Panc1 (cell line): ENCODE data around the gene VSTM1. TPM values are rescaled to one million over a fixed set of nuclear protein-coding genes. Genes with fewer than 3 reads are reported as not detected.
A peak's percentile ranks its signal among the peaks of the same experiment; 100 is the strongest.

Source experiments
- ATAC-seq: fragments of 200-7000 bp; cut with Tn5 transposase; 2 replicates; pipeline ENCODE4 v1.9.1; 2020; ENCODE audit warnings: mild to moderate bottlenecking, moderate library complexity
- BruUV-seq: library from RNA; stranded (reverse); fragments of 400-500 nt; replicated peaks from 2 replicates; lab custom pipeline; 2021; lab: Mats Ljungman, UMichigan
- CTCF ChIA-PET: fragments of 300-600 bp; sonication (Branson Sonifier 250); formaldehyde crosslinking; loops from one replicate; lab custom pipeline; 2022; ENCODE audit warnings: antibody characterized with exemption; lab: Charles Lee
- POLR2A ChIA-PET: fragments of 300-600 bp; sonication (Branson Sonifier 250); formaldehyde crosslinking; loops from one replicate; lab custom pipeline; 2022; ENCODE audit warnings: antibody characterized with exemption; lab: Charles Lee
- DNase-seq: peaks from one replicate; pipeline ENCODE4 v3.0.0-alpha.2; 2010; ENCODE audit warnings: low read depth, low spot score
- H3K27ac ChIP-seq: 2 replicates; pipeline ENCODE4 v1.5.1; 2011; ENCODE audit warnings: mild to moderate bottlenecking, low read length, inconsistent platforms
- H3K27me3 ChIP-seq: fragments of 200-500 bp; sonication (Bioruptor generic); 2 replicates; pipeline ENCODE4 v1.6.0; 2014; ENCODE audit warnings: low read length, inconsistent platforms; ENCODE audit not compliant: control insufficient read depth, insufficient read depth
- H3K36me3 ChIP-seq: fragments of 200-500 bp; sonication (Bioruptor generic); 2 replicates; pipeline ENCODE4 v1.5.1; 2014; ENCODE audit warnings: inconsistent platforms, mild to moderate bottlenecking, low read length, moderate library complexity; ENCODE audit not compliant: control insufficient read depth, insufficient read depth
- H3K4me1 ChIP-seq: 2 replicates; pipeline ENCODE4 v1.5.1; 2011; ENCODE audit warnings: inconsistent platforms, mild to moderate bottlenecking, low read length, moderate library complexity; ENCODE audit not compliant: control insufficient read depth, insufficient read depth
- H3K4me3 ChIP-seq, 2 experiments: 2 replicates each; pipeline ENCODE4 v1.5.1; 2011 to 2012; ENCODE audit warnings: low read depth in 2 of 2, low read length in 2 of 2, mild to moderate bottlenecking in 2 of 2, inconsistent platforms in 1 of 2, moderate library complexity in 1 of 2
- H3K9me3 ChIP-seq: fragments of 200-500 bp; sonication (Bioruptor generic); 2 replicates; pipeline ENCODE4 v1.5.1; 2014; ENCODE audit warnings: low read depth, mild to moderate bottlenecking, inconsistent platforms, low read length, moderate library complexity; ENCODE audit not compliant: control insufficient read depth, insufficient read depth
- CTCF ChIP-seq: fragments of 450-650 bp; IDR thresholded peaks from 2 replicates; pipeline ENCODE4 v1.5.1; 2017; ENCODE audit warnings: mild to moderate bottlenecking
- POLR2AphosphoS5 ChIP-seq: IDR thresholded peaks from 2 replicates; pipeline ENCODE4 v1.6.1; 2012; ENCODE audit warnings: mild to moderate bottlenecking, low read depth, low read length, moderate library complexity
- REST ChIP-seq, 2 experiments: IDR thresholded peaks; 2 replicates each; pipeline ENCODE4 v1.6.1; 2011 to 2012; ENCODE audit warnings: low read depth in 2 of 2, control low read depth in 1 of 2, low read length in 1 of 2, mild to moderate bottlenecking in 1 of 2, moderate library complexity in 1 of 2; ENCODE audit not compliant: insufficient read depth in 1 of 2
- SIN3A ChIP-seq: IDR thresholded peaks from 2 replicates; pipeline ENCODE4 v1.6.1; 2012; ENCODE audit warnings: low read depth, mild to moderate bottlenecking, low read length, moderate library complexity, borderline replicate concordance; ENCODE audit not compliant: insufficient read depth
- TCF7L2 ChIP-seq: IDR thresholded peaks from 2 replicates; pipeline ENCODE4 v1.6.1; 2011; ENCODE audit warnings: mild to moderate bottlenecking, low read depth, low read length, inconsistent platforms
- in situ Hi-C: cut with HindIII; loops from 2 replicates; pipeline ENCODE4 v1.10.0; 2016; ENCODE audit warnings: low sequenced_read_pairs, low pct_unique_long_range_greater_than_20kb
- intact Hi-C: fragments of 100-400 bp; cut with micrococcal nuclease; formaldehyde crosslinking; loops from one replicate; pipeline ENCODE4 v1.10.0; 2022; ENCODE audit not compliant: unreplicated experiment
- total RNA-seq: library from RNA; stranded (reverse); gene quantifications from one replicate; pipeline ENCODE4 v1.2.1, GENCODE V29; 2021; ENCODE audit not compliant: unreplicated experiment

Gene VSTM1
- total RNA-seq, 1 experiment from 2014 or later, result 1.5 TPM

GRCh38 chr19:53992211-53992610 lies 71.5 kb downstream of the VSTM1 start:
- no peak for TF ChIP-seq CTCF
- TF ChIP-seq TCF7L2, result no peak
- no peak for TF ChIP-seq SIN3A
- TF ChIP-seq REST (IDR thresholded peaks at IDR 0.05; ENCODE audit: insufficient read depth in 1 of 2, low read depth in 2 of 2, low read length in 1 of 2), result no peak
- no peak for TF ChIP-seq POLR2AphosphoS5
- CTCF ChIA-PET, result no interaction called here
- intact Hi-C loops, result no loop called here
- in situ Hi-C loops, result no loop called here
- no TSS peak for BruUV-seq
- peaks cover 59% of the 10 kb centered on the region for H3K4me1 ChIP-seq
- no peak for DNase-seq
- ATAC-seq, result no peak
- peak overlapping the region in 1 of 2 experiments; percentile 47; a peak in 2 of 4 replicates for H3K4me3 ChIP-seq
- H3K9me3 ChIP-seq, result no peaks in the 10 kb centered on the region
- H3K27ac ChIP-seq, result peak overlapping the region; percentile 94
- no peaks in the 10 kb centered on the region for H3K36me3 ChIP-seq
- H3K27me3 ChIP-seq, result no peaks in the 10 kb centered on the region
- POLR2A ChIA-PET, result no interaction called here

DNA sequence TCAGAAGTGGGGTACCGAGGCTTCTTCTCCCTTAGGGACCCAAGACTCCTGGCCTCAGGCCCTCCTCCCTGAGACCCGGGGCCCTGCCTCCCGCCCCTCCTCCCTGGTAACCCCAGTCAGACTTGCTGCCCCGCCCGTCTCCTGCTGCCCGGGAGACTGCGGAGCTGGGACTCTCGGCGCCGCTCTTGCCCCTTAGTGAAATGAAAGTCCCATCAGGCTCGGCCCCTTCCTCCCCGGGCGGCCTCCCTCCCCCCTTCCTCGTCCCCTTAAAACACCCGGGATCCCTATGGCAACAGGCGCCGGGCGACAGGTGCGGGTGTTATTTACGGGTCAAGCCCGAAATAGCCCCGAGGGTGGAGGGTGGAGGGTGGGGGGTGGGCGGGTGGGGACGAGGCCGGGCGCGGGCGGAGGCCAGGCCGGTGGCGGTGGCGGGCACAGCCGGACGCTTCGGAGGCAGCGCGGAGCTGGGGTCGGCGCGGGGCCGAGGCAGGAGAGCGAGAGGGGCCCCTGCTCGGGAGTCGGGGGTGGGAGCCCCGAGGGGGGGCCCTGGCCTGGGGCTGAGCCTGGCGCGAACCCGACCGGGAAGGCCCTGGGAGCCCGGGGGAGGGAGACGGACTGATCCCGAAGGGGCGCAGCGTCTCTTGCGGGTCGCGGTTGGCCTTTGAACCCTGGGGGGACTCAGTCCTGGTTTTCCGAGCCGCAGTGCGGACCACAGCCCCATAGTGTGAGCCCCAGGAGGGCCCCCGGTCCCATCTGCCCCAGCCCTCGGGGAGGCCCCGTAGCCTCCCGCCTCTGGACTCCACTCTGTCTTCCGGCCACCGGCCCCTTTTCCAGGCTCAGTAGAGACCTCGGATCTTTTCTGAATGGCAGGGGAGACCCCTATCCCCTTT lies 72.2 kb downstream of the VSTM1 start, which contains the start of gene CACNG6:
Gene CACNG6 (plus strand): TSS at position 414 of the 890 bp plus-strand sequence. CDS start 1,241 bp downstream, outside the sequence.
- in situ Hi-C loops, result no loop called here
- POLR2A ChIA-PET, result interaction anchor here (0.6 to 0.8 kb wide), 4 partner anchors 31 to 112 kb away, joined by 3 to 8 read pairs (median 4); no protein-coding TSS in a partner anchor
- Histone ChIP-seq H3K9me3 (no peaks in the 10 kb centered on the region), H3K36me3 (no peaks in the 10 kb centered on the region), H3K4me1 (peaks cover 61% of the 10 kb centered on the region), H3K27ac (peak within 1 kb of the TSS; percentile 94), H3K27me3 (no peaks in the 10 kb centered on the region), H3K4me3 (peak within 1 kb of the TSS; percentile 18 to 47)
- DNase-seq, result no peak
- TF ChIP-seq REST (IDR thresholded peaks at IDR 0.05; ENCODE audit: insufficient read depth in 1 of 2, low read depth in 2 of 2, low read length in 1 of 2) (no peak), POLR2AphosphoS5 (peak; percentile 20; the same call in 1 of the 2 replicates)
- intact Hi-C loops, result no loop called here
- CTCF ChIA-PET, result no interaction called here
- BruUV-seq, result no TSS peak
- peak; percentile 36 for ATAC-seq

Other genes with a start within 250 kb of the VSTM1 start
- 0.05 TPM for gene NLRP12, start 239.6 kb downstream of the VSTM1 start, total RNA-seq
- gene MYADM, start 196.0 kb downstream of the VSTM1 start, total RNA-seq, result 469 TPM
- 2.5 TPM for gene PRKCG, start 181.7 kb downstream of the VSTM1 start, total RNA-seq
- gene CACNG7, start 154.6 kb downstream of the VSTM1 start, total RNA-seq, result 7.7 TPM
- 17.7 TPM for gene CACNG8, start 101.0 kb downstream of the VSTM1 start, total RNA-seq
- 14.6 TPM for gene CACNG6, start 72.3 kb downstream of the VSTM1 start, total RNA-seq
- not detected for gene TARM1, start 17.5 kb upstream of the VSTM1 start, total RNA-seq
- 6.8 TPM for gene OSCAR, start 36.9 kb upstream of the VSTM1 start, total RNA-seq
- 211 TPM for gene NDUFA3, start 39.0 kb upstream of the VSTM1 start, total RNA-seq
- 45.4 TPM for gene TFPT, start 51.8 kb upstream of the VSTM1 start, total RNA-seq
- gene PRPF31, start 51.9 kb upstream of the VSTM1 start, total RNA-seq, result 117 TPM
- 111 TPM for gene CNOT3, start 73.9 kb upstream of the VSTM1 start, total RNA-seq
- 11.2 TPM for gene LENG1, start 95.8 kb upstream of the VSTM1 start, total RNA-seq
- gene TMC4, start 109.3 kb upstream of the VSTM1 start, total RNA-seq, result 5.1 TPM
- 264 TPM for gene MBOAT7, start 125.7 kb upstream of the VSTM1 start, total RNA-seq
- gene TSEN34, start 127.4 kb upstream of the VSTM1 start, total RNA-seq, result 194 TPM
- 823 TPM for gene RPS9, start 137.0 kb upstream of the VSTM1 start, total RNA-seq
- gene LILRB3, start 159.1 kb upstream of the VSTM1 start, total RNA-seq, result 0.18 TPM
- gene LILRA6, start 178.9 kb upstream of the VSTM1 start, total RNA-seq, result 0.08 TPM
- gene LILRB5, start 193.4 kb upstream of the VSTM1 start, total RNA-seq, result 0.05 TPM
- gene LILRB2, start 217.2 kb upstream of the VSTM1 start, total RNA-seq, result not detected
- gene LILRA5, start 249.3 kb upstream of the VSTM1 start, total RNA-seq, result not detected